Measurements from ENCODE around the gene DUSP28.
"Not testable (repeated sequence)": the region's sequence is repeated elsewhere in the genome, so short reads cannot be mapped to it uniquely, and the experiment has no call there.

The DUSP28 gene

GRCh38 chr2:240560084-240560479 lies at the start of gene DUSP28:
TSS of gene DUSP28 (plus strand) at chr2:240560357. CDS start at chr2:240560685, 328 bp downstream.
- H3K27ac Mint-ChIP-seq: peak within 1 kb of the TSS; percentile 89
- H3K9me3 Mint-ChIP-seq: no peaks in the 10 kb centered on the region
- peaks cover 62% of the 10 kb centered on the region for H3K4me1 Mint-ChIP-seq
- peak; percentile 86 for ATAC-seq
- H3K36me3 Mint-ChIP-seq: peaks cover 41% of the 10 kb centered on the region
- H3K27me3 Mint-ChIP-seq: no peaks in the 10 kb centered on the region
- peak within 1 kb of the TSS; percentile 91 for H3K4me3 Mint-ChIP-seq

- H3K27ac Mint-ChIP-seq: no peak overlapping the region
- no peaks in the 10 kb centered on the region for H3K27me3 Mint-ChIP-seq
- H3K4me3 Mint-ChIP-seq: no peak overlapping the region
- peaks cover 11% of the 10 kb centered on the region for H3K4me1 Mint-ChIP-seq
- no peak for ATAC-seq
- peaks cover 33% of the 10 kb centered on the region for H3K36me3 Mint-ChIP-seq
- peaks cover 5% of the 10 kb centered on the region for H3K9me3 Mint-ChIP-seq
Observed at GRCh38 chr2:240510513-240511210, 49.5 kb upstream of the DUSP28 start.

- H3K4me3 Mint-ChIP-seq: no peak overlapping the region
- no peak for ATAC-seq
- peaks cover 11% of the 10 kb centered on the region for H3K4me1 Mint-ChIP-seq
- H3K36me3 Mint-ChIP-seq: peaks cover 33% of the 10 kb centered on the region
- peaks cover 5% of the 10 kb centered on the region for H3K9me3 Mint-ChIP-seq
- no peaks in the 10 kb centered on the region for H3K27me3 Mint-ChIP-seq
- no peak overlapping the region for H3K27ac Mint-ChIP-seq
Observed at GRCh38 chr2:240511351-240512108, 48.6 kb upstream of the DUSP28 start.

GRCh38 chr2:240512109-240512485 lies 48.1 kb upstream of the DUSP28 start:
- no peak overlapping the region for H3K4me3 Mint-ChIP-seq
- peaks cover 5% of the 10 kb centered on the region for H3K9me3 Mint-ChIP-seq
- peaks cover 33% of the 10 kb centered on the region for H3K36me3 Mint-ChIP-seq
- peaks cover 11% of the 10 kb centered on the region for H3K4me1 Mint-ChIP-seq
- ATAC-seq: no peak
- H3K27me3 Mint-ChIP-seq: no peaks in the 10 kb centered on the region
- H3K27ac Mint-ChIP-seq: no peak overlapping the region

GRCh38 chr2:240512666-240513535 lies 47.3 kb upstream of the DUSP28 start:
- Mint-ChIP-seq H3K27ac (no peak overlapping the region), H3K4me3 (no peak overlapping the region), H3K9me3 (peaks cover 5% of the 10 kb centered on the region), H3K36me3 (peaks cover 38% of the 10 kb centered on the region), H3K4me1 (peaks cover 11% of the 10 kb centered on the region), H3K27me3 (no peaks in the 10 kb centered on the region)
- no peak for ATAC-seq

- H3K4me1 Mint-ChIP-seq: peaks cover 11% of the 10 kb centered on the region
- ATAC-seq: peak; percentile 97
- peaks cover 4% of the 10 kb centered on the region for H3K9me3 Mint-ChIP-seq
- no peaks in the 10 kb centered on the region for H3K27me3 Mint-ChIP-seq
- H3K36me3 Mint-ChIP-seq: peaks cover 39% of the 10 kb centered on the region
- peak overlapping the region; percentile 51 for H3K27ac Mint-ChIP-seq
- peak overlapping the region; percentile 18 for H3K4me3 Mint-ChIP-seq
Observed at GRCh38 chr2:240513549-240514287, 46.4 kb upstream of the DUSP28 start.

- Mint-ChIP-seq H3K27me3 (no peaks in the 10 kb centered on the region), H3K36me3 (peaks cover 37% of the 10 kb centered on the region), H3K4me1 (peaks cover 11% of the 10 kb centered on the region), H3K4me3 (no peak overlapping the region), H3K27ac (peak overlapping the region; percentile 51), H3K9me3 (no peaks in the 10 kb centered on the region)
- no peak for ATAC-seq
Observed at GRCh38 chr2:240514631-240515030, 45.5 kb upstream of the DUSP28 start.

- Mint-ChIP-seq H3K36me3 (peaks cover 35% of the 10 kb centered on the region), H3K27me3 (no peaks in the 10 kb centered on the region), H3K4me1 (peaks cover 18% of the 10 kb centered on the region), H3K27ac (no peak overlapping the region), H3K9me3 (peaks cover 5% of the 10 kb centered on the region), H3K4me3 (no peak overlapping the region)
- no peak for ATAC-seq
Observed at GRCh38 chr2:240517342-240517741, 42.8 kb upstream of the DUSP28 start.

- Mint-ChIP-seq H3K4me3 (no peak overlapping the region), H3K27me3 (no peaks in the 10 kb centered on the region), H3K4me1 (peaks cover 10% of the 10 kb centered on the region), H3K27ac (no peak overlapping the region), H3K36me3 (peaks cover 51% of the 10 kb centered on the region), H3K9me3 (peaks cover 5% of the 10 kb centered on the region)
- ATAC-seq: no peak
Observed at GRCh38 chr2:240518981-240519380, 41.2 kb upstream of the DUSP28 start.

GRCh38 chr2:240519396-240520129 lies 40.6 kb upstream of the DUSP28 start:
- Mint-ChIP-seq H3K9me3 (peaks cover 5% of the 10 kb centered on the region), H3K27ac (no peak overlapping the region), H3K36me3 (peaks cover 57% of the 10 kb centered on the region), H3K27me3 (no peaks in the 10 kb centered on the region), H3K4me3 (no peak overlapping the region), H3K4me1 (peaks cover 6% of the 10 kb centered on the region)
- ATAC-seq: no peak

- peaks cover 6% of the 10 kb centered on the region for H3K4me1 Mint-ChIP-seq
- H3K27ac Mint-ChIP-seq: no peak overlapping the region
- H3K4me3 Mint-ChIP-seq: no peak overlapping the region
- peaks cover 5% of the 10 kb centered on the region for H3K9me3 Mint-ChIP-seq
- H3K36me3 Mint-ChIP-seq: peaks cover 65% of the 10 kb centered on the region
- no peak for ATAC-seq
- no peaks in the 10 kb centered on the region for H3K27me3 Mint-ChIP-seq
Observed at GRCh38 chr2:240520130-240520973, 39.8 kb upstream of the DUSP28 start.

- H3K4me1 Mint-ChIP-seq: peaks cover 6% of the 10 kb centered on the region
- H3K4me3 Mint-ChIP-seq: no peak overlapping the region
- H3K9me3 Mint-ChIP-seq: peaks cover 5% of the 10 kb centered on the region
- peaks cover 70% of the 10 kb centered on the region for H3K36me3 Mint-ChIP-seq
- H3K27me3 Mint-ChIP-seq: no peaks in the 10 kb centered on the region
- ATAC-seq: no peak
- no peak overlapping the region for H3K27ac Mint-ChIP-seq
Observed at GRCh38 chr2:240520974-240521350, 39.2 kb upstream of the DUSP28 start.

- not testable (repeated sequence) for H3K9me3 Mint-ChIP-seq, H3K27me3 Mint-ChIP-seq, H3K4me3 Mint-ChIP-seq, H3K27ac Mint-ChIP-seq, ATAC-seq, H3K4me1 Mint-ChIP-seq
- H3K36me3 Mint-ChIP-seq: peaks cover 77% of the 10 kb centered on the region
Observed at GRCh38 chr2:240521885-240522284, 38.3 kb upstream of the DUSP28 start.

Measured in stimulated activated memory B cell treated with anti-CD40 and anti-IgM and Interleukin-4, amounts not matched to agents 10 μg/mL and 1 μg/mL and 100 μg/mL, for 72 hours (primary cell).